Endothelial cell of hepatic sinusoid (primary cell): Measurements from ENCODE around the gene PDE1C.
"Not testable (repeated sequence)": the region's sequence is repeated elsewhere in the genome, so short reads cannot be mapped to it uniquely, and the experiment has no call there.

Source experiments
- in situ Hi-C: cut with HindIII; loops from 2 replicates; pipeline ENCODE4 v1.10.0; 2017; ENCODE audit warnings: low sequenced_read_pairs

PDE1C gene

GRCh38 chr7:31858055-31858454 is 212.2 kb downstream of the PDE1C start:
- in situ Hi-C loops, result no loop called here

- in situ Hi-C loops, result no loop called here
Observed at GRCh38 chr7:31857172-31857571, 213.0 kb downstream of the PDE1C start.

DNA sequence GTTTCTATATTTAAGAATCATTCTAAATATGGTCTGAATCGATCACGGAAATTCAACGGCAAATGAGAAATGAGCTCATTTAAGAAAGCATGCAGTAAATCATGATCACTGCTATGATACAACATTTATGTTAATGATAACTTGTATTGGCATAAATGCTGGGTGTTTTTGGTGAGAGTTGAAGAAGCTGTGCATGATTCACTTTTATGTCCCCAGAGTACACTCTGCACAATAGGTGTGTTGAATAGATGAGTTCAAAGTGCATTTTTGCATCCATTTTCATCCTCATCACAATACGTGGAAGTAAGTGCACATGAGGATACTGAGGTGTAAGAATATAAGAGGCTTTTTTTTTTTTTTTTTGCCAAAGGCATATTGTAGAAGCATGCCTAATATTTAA is 213.9 kb downstream of the PDE1C start:
- in situ Hi-C loops, result no loop called here

- in situ Hi-C loops, result no loop called here
Observed at GRCh38 chr7:31855530-31855929, 214.7 kb downstream of the PDE1C start.

- in situ Hi-C loops, result no loop called here
Observed at GRCh38 chr7:31853380-31853779, 216.8 kb downstream of the PDE1C start.

- in situ Hi-C loops, result no loop called here
Observed at GRCh38 chr7:31852462-31852861, 217.7 kb downstream of the PDE1C start.

DNA sequence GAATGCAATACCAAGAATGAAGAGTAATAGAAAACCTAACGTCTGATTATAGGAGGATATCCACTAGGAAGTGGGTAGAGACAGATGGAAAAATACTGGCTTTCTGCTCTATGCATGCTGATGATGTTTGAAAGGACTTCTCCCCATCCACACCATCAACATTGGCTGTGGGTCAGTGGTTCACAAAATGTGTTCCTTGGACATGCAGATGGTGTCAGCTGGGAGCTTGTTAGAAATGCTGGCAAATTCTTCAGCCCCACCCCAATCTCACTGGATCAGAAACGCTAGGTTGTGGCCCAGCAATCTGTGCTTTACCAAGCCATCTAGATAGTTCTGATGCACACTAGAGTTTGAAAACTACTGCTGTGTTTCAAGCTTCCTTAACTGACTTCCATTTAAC is 219.1 kb downstream of the PDE1C start:
- in situ Hi-C loops, result no loop called here

DNA sequence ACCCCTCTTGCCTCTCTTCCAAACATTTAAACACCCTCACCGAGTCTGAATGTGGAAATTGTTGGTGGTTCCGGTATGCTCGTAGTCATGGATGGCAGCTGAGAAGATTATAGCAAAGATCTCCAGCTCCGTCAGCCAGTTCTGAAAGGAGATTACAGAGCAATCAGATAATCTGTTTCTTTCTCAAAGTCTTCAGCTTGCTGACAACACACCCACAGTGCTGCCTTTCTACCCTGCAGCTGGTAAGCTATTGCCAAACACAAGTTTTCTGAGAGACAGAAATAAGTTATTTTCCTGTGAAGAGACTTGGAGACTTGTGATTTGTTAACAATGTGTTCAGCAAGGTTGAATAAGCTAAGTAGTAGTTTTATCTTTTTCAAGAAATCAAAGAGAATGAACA is 219.6 kb downstream of the PDE1C start:
- in situ Hi-C loops, result no loop called here

DNA sequence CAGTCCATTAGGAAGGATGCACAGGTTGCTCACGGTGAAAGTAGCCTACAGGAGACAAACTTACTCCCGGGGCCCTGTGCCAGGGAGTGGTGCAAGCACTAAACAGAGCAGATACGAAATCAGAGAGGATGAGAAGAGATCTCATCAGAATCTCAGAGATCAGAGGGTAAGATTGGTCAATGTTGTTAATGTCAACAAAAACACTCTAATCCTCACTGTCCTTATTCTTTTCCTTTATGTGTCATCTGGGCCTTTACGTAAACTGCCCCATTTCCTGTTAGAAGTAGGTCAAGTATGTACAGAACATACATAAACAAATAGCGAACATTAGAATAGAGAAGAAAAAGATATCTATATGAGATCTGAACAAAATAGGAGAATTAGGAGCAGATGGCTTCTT is 220.1 kb downstream of the PDE1C start:
- in situ Hi-C loops, result no loop called here

GRCh38 chr7:31835471-31835870 is 234.7 kb downstream of the PDE1C start:
- in situ Hi-C loops, result no loop called here

DNA sequence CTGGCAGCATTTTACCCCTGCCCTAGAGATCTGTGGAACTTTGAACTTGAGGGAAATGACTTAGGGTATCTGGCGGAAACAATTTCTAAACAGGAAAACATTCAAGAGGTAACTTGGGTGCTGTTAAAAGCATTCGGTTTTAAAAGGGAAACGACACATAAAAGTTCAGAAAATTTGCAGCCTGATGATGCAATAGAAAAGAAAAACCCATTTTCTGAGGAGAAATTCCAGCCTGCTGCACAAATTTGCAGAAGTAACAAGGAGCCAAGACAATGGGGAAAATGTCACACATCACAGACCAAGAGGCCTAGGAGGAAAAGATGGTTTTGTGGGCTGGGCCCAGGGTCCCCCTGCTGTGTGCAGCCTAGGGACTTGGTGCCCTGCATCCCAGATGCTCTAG is 236.6 kb downstream of the PDE1C start:
- in situ Hi-C loops, result not testable (repeated sequence)

GRCh38 chr7:31828520-31828919 is 241.7 kb downstream of the PDE1C start:
- in situ Hi-C loops, result no loop called here

DNA sequence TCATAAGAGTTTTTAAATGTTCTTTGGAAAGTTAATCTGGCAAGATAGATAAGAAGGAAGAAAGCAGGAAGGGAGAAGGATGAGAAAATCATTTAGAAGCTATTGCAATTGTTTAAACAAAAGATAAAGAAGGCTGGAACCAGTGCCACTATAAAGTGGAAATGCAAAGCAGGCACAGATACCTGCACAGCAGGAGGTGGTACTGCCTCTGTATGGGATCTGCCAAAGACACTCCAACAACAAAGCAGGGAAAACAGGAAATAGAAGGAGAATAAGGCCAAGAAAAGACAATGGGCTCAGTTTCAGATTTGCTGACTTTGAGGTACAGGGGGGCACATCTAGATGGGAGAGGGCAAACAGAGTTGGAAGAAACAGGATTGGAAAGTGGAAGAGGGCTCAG is 244.6 kb downstream of the PDE1C start:
- in situ Hi-C loops, result no loop called here

DNA sequence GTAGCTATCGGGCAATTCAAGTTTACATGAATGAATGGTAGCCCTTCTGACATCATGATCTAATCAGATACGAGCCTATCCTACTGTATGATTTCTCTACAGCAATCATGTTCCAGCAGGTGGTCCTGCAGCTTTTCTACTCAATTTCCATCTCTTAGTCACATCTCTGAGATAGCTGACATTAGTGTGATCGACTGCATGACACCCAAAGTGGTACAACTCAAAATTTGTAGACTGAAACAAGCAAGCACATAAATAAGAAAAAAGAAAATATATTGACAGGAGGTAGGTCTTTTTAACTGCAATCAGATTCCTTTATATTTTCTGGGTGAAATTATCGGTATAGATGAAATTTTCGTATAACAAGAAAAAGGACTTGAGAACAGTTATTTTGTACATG is 251.2 kb downstream of the PDE1C start:
- in situ Hi-C loops, result no loop called here

- in situ Hi-C loops, result no loop called here
Observed at GRCh38 chr7:31816810-31817209, 253.4 kb downstream of the PDE1C start.

DNA sequence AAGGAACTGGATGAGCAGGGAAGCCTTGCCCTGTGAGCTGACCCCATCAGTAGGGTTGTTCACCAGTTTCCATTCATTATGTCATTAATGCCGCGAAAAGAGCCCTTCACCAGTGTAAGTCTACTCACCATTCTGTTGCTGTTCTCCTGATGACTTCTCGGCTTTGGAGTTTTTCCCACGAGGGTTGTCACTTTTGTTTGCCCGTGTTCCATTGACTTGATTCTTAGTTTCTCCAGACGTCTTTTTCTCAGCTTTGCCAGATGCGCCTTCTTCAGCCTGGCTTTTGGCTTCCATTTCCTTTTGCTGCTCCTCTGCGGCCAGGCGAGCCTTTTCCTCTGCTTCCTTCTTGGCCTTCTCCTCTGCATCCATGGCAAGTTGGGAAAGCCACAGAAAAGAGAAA is 254.4 kb downstream of the PDE1C start:
- in situ Hi-C loops, result no loop called here

- in situ Hi-C loops, result no loop called here
Observed at GRCh38 chr7:31814187-31814586, 256.0 kb downstream of the PDE1C start.

- in situ Hi-C loops, result no loop called here
Observed at GRCh38 chr7:31811650-31812461, 258.4 kb downstream of the PDE1C start.

DNA sequence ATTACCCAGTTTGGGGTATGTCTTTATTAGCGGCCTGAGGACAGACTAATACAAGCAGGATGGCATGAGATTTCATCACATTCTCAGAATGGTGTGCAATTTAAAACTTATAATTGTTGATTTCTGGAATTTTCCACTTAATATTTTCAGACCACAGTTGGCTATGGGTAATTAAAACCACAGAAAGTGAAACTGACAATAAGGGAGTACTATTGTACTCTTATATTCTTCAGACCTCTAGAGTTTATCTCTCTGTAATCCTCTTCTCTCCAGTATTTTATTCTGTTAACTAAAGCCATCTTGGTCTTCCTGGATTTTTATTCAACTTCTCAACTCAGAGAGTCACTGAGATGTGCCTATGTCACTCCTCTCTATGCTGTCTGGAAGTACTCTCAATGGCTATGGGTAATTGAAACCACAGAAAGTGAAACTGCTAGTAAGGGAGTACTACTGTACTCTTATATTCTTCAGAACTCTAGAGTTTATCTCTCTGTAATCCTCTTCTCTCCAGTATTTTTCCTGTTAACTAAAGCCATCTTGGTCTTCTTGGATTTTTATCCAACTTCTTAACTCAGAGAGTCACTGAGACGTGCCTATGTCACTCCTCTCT is 264.9 kb downstream of the PDE1C start:
- in situ Hi-C loops, result no loop called here

DNA sequence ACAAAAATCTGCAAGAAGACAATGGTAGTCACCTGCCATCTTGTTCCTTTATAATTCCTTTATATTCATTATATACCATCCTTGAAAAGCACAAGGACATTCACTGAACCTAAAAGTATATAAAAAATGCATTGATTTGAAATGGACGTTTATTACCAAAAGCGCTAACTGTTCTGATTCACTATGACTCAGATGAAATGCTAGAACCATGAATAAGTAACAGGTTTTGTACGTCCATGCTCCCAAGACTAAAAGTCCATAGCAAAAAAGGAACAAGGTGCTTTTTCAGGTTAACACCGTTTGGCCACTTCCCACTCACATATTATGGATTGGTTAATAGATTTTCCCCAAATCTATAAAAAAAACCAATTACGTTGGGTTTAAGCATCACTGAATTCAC is 273.8 kb downstream of the PDE1C start:
- in situ Hi-C loops, result no loop called here

DNA sequence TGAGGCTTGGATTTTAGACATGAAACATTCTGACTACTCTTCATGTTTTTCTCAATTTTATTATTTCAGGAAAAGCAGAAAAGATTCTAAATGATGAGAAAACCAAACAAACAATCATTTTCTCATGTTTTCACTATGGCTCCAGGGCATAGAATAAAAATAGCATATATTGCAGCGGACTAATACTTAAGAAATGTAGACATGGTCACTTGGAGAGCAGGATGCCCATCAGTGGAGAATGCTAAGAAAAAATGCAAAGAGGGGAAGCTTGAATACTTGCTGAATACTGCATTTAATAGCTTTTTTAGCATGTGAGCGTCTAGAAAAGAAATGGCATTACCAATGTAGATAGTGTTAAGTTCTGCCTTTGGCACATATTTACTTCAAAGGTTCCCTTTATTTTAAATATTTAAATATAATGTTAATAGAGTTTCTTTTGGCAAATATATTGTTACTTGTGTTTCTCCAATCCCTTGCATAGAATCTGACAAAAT is 275.3 kb downstream of the PDE1C start:
- in situ Hi-C loops, result no loop called here

GRCh38 chr7:31791881-31792280 is 278.3 kb downstream of the PDE1C start:
- in situ Hi-C loops, result no loop called here
